GM12892 (cell line): Measurements from ENCODE around the gene CDC42EP4.

Experiments used
- POLR2A ChIP-seq: IDR thresholded peaks from 2 replicates; pipeline ENCODE4 v1.6.1; 2011; ENCODE audit warnings: low read depth, low read length, control low read depth
- POLR2AphosphoS5 ChIP-seq: IDR thresholded peaks from 2 replicates; pipeline ENCODE4 v1.6.1; 2011; ENCODE audit warnings: low read depth, low read length, control low read depth
- TAF1 ChIP-seq: IDR thresholded peaks from 2 replicates; pipeline ENCODE4 v1.6.1; 2011; ENCODE audit warnings: low read depth, mild to moderate bottlenecking, control low read depth, low read length, borderline replicate concordance

GRCh38 chr17:73325527-73325842 lies 13.7 kb upstream of the CDC42EP4 start:
- TF ChIP-seq POLR2A (no peak), POLR2AphosphoS5 (no peak), TAF1 (no peak)
